Measurements from ENCODE around the gene MPDZ.
"Not testable (repeated sequence)": the region's sequence is repeated elsewhere in the genome, so short reads cannot be mapped to it uniquely, and the experiment has no call there.

MPDZ gene

DNA sequence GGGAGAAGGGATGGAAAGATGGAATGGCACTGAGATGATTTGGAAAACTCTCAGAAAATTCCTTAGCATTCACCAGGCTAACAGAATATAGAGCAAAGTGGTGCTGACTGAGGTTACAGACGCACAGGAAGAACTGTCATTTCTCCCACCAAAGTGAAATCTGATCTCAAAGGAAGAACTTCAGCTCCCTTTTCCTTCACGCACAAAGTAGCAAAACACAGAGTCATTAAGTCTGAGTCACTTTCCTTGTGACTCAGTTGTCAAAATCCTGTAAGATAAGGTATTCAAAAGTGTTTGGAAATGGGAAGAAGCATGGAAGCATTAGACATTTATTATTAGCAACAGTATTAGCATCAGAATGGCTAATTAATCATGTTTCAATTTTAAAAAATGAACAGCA, 11.7 kb downstream of the MPDZ start:
- DNase-seq: no peak

GRCh38 chr9:13266167-13266566, 13.3 kb downstream of the MPDZ start:
- DNase-seq: no peak

DNA sequence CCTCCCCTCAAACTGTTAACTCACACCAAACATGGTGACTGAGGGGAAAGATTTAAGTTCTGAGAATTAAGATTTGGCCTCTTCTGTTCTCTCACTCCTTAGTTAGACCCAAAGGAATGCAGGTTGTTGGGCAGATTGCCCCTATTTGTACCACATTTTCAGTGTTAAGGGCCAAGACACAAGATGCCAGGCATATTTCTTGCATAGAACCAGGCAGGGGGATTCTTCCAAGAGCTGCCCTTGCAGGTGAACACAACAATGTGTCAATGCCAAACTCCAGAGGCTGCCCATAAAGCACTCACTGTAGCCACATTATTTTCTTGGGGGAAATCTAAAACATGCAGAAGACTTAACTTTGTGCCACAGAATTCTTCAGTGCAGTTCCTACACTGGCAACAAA, 14.7 kb downstream of the MPDZ start:
- DNase-seq: no peak

DNA sequence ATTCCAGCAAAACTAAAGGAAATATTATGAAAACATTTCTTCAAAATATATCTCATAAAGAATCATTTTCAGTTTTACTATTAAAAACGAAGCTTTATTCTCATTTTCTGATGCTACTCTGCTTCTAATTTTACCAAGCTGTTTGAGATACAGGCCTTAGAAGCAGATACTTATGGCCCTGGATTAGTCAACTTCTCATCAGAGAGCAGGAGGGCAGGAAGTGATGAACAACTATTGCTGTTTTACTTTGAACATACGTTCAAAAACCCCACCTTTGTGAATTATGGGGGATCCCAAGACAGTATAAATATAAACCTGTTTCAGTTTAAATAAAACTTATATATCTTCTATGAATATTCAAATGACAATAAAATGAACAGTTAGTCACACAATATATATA, 16.0 kb downstream of the MPDZ start:
- DNase-seq: no peak

DNA sequence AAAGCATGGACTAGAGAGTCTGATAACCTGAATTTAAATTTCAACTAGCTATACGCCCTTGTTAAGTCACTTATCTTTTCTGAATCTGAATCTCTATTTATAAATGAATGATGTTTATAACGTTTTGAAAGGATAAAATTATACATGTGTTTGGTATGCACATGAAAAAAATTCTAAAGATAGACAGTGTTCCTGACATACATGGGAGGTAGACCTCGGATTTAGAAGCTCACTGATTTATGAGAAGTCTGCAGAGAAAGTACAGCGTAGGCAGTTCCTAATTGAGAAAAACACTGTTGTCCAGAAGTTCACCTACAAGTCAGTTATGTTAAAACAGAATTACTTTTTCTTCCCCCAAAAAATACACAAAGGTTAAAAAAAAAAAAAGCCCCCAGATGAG, 26.6 kb downstream of the MPDZ start:
- no peak for DNase-seq

- no peak for DNase-seq
Observed at GRCh38 chr9:13244181-13244580, 35.3 kb downstream of the MPDZ start.

DNA sequence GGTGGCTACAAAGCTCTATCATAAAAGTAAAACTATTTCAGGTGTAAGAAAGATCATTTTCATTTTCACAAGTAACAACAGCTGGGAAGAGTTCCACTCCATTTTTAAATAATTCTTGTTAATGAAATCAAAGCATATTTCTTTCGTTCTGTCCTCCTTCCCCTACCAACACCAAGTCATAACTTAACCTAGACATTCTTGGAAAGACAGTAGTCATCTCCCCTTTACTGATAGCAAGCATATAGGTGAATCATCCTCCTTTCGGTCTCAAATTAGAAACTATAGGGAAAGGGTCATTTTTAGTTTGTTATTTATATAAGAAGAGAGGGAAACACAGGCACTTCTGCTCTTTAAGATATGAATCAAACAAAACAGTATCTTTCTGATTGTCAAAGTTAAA, 38.2 kb downstream of the MPDZ start:
- no peak for DNase-seq

- DNase-seq: no peak
Observed at GRCh38 chr9:13239660-13240059, 39.8 kb downstream of the MPDZ start.

- DNase-seq: no peak
Observed at GRCh38 chr9:13239208-13239607, 40.3 kb downstream of the MPDZ start.

DNA sequence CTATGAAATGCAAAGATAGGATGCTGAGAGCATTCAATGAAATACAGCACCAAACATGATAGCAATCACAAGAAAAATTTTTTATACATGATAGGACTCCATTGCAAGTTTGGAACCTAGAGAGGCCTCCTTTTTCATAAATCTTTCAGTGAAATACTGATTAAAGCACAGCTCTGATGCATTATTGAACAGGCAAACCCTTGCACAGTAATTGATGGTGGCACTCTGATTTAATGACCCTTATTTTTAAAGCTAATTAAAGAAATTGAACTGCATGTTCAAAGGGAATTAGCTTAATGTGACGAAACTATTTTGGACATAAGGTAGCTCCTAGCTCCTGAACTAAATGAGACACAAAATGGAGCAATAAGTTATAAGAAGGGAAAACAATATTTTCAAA, 44.6 kb downstream of the MPDZ start:
- no peak for DNase-seq

DNA sequence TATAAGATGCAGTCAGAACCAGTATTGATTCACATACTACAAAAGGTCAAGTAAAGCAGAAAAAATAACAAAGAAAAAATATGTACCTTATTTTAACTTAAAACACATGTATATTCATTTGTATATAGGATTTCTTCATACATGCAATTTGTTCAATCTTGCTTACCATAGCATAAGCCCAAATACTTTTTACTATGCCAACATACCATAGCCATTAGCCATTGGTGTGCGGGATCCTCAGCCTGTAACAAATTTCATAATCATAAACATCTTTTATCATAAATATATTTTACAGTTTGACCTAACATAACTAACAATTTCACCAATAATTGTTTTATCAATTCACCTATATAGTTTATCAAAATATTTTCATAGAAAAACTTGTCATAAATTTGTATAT, 51.1 kb downstream of the MPDZ start:
- no peak for DNase-seq

GRCh38 chr9:13224366-13224765, 55.1 kb downstream of the MPDZ start:
- DNase-seq: no peak

DNA sequence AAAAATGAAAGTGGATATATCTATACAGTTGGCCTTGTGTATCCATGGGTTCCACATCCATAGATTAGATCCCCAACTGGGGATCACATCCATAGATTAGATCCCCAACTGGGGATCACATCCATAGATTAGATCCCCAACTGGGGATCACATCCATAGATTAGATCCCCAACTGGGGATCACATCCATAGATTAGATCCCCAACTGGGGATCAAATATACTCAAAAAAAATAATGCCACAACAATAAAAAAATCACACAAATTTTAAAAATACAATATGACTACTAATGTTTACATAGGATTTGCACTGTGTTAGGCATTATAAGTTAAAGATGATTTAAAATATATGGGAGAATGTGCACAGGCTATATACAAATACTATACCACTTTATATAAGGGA, 56.8 kb downstream of the MPDZ start:
- DNase-seq: not testable (repeated sequence)

- DNase-seq: no peak
Observed at GRCh38 chr9:13221741-13222140, 57.8 kb downstream of the MPDZ start.

- DNase-seq: no peak
Observed at GRCh38 chr9:13220837-13221236, 58.7 kb downstream of the MPDZ start.

GRCh38 chr9:13215791-13216554, 63.5 kb downstream of the MPDZ start:
- DNase-seq: no peak

GRCh38 chr9:13213998-13214397, 65.5 kb downstream of the MPDZ start:
- no peak for DNase-seq

DNA sequence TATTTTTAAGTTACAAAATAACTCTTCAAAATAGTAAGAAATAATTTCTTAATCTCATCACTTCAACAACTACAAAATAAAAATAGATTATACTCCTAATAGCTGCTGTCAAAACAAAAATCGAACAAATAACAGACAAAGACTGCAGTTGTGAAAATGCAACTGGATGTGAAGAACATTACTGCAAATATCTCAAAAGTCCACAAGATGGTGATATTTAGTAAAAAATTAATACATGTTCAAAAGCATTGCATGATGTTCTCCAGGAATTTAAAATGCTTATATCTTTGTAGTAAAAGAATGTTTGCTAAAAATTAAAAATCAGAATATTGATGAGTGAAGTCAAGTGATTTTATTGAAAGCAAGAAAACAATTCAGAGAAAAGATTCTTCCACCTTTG, 66.2 kb downstream of the MPDZ start:
- no peak for DNase-seq

- DNase-seq: no peak
Observed at GRCh38 chr9:13210306-13210705, 69.2 kb downstream of the MPDZ start.

- no peak for DNase-seq
Observed at GRCh38 chr9:13209498-13209897, 70.0 kb downstream of the MPDZ start.

DNA sequence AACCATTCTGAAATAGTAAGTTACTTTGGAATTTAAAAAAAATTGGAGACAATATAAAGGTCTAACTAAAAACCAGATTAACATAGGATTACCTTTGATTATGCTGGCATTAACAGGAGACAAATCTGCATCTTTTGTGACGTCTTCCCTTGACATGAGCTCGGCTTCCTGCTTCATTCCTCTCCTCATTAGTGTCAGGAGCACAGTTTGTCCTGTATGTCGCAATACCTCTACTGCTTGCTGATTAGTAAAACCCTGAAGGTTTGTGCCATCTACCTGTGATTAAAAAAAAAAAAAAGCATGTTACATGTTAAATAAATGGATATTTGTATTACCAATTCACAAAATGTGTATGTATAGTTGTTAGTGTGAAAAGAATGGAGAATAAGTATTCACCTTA, 73.7 kb downstream of the MPDZ start:
- no peak for DNase-seq

DNA sequence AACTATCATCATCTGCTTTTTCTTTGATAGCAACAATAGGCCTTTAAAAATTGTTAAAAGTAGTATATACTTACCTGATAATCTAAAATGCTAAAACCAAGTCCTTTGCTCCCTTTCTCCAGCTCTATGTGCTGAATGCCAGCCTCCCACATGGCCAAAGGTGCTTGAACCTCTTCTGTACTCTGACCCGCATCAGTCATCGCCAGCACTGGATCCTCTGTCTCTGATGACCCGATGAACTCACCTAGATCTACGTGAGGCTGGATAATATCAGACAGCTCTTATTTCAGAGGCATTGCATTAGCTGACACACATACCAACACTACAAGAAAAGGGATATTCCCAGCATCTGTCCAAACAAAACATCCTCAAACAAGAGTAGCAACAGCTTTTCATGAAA, 89.5 kb downstream of the MPDZ start:
- no peak for DNase-seq

DNA sequence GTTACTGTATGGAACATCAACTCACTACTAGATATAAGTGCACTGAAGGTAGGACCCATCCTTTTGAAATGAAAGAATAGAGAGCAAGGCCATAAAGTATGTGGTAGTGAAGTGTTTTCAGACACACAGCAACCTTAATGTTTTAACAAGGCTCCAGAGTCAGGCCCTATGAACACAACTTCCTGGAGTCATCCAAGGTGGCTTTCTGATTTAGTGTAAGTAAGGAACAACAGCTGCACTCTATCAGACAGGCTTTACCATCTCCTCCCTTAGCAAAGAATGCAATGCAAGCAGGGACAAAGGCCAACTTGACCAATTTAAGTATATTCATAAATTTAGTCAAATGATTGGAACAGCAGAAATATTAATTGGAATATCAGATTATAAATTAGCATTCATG, 90.1 kb downstream of the MPDZ start:
- DNase-seq: no peak

GRCh38 chr9:13186774-13187173, 92.7 kb downstream of the MPDZ start:
- DNase-seq: no peak

- no peak for DNase-seq
Observed at GRCh38 chr9:13186091-13186490, 93.4 kb downstream of the MPDZ start.

DNA sequence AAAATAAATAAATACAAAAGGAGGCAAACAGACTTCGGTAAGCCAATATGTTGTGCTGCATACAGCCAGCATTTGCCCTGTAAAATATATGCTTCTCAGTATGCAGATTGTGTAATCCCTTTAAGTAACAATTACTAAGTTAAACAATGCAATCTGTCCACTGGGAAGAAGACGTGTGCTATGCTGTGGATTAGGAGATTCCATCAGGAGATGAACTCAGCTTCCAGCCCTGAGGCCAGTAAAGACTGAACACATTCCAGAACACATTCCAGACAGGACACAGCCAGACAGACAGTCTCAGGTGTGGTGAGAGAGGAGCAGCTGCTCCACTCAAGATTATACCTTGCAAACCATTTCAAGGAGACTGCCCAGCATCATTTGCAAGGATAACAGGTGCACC, 97.8 kb downstream of the MPDZ start:
- no peak for DNase-seq
